ENCODE results near the gene CCDC188.

- TF ChIP-seq NR1H2 (CRISPR knock-in tag; IDR thresholded peaks at IDR 0.05) (no peak), ZSCAN29 (IDR thresholded peaks at IDR 0.05) (no peak)
These were observed 47.9 kb upstream of the CCDC188 start for GRCh38 chr22:20198557-20199319.
